HCT116 (cell line): Measurements from ENCODE around the gene CEBPB. TPM values are rescaled to one million over a fixed set of nuclear protein-coding genes. Genes with fewer than 3 reads are reported as not detected.

Experiments
- ATAC-seq: fragments of 200-7000 bp; cut with Tn5 transposase; 2 replicates; pipeline ENCODE4 v1.9.1; 2020; ENCODE audit warnings: mild to moderate bottlenecking, moderate library complexity
- BruUV-seq: library from RNA; stranded (reverse); fragments of 400-500 nt; replicated peaks from 2 replicates; lab custom pipeline; 2021; lab: Mats Ljungman, UMichigan
- CTCF ChIA-PET: fragments of 300-600 bp; sonication (Branson Sonifier 250); formaldehyde crosslinking; loops from one replicate; lab custom pipeline; 2021; ENCODE audit warnings: antibody characterized with exemption; lab: Charles Lee
- POLR2A ChIA-PET: fragments of 300-600, 350-600 bp; sonication (Branson Sonifier 250); formaldehyde crosslinking; loops from one replicate; lab custom pipeline; 2021; ENCODE audit warnings: antibody characterized with exemption; lab: Charles Lee
- RAD21 ChIA-PET, 2 experiments: fragments of 300-600 bp; sonication (Branson Sonifier 250); formaldehyde crosslinking; loops; one replicate each; lab custom pipeline; 2023; ENCODE audit warnings: low total read pairs in 2 of 2; ENCODE audit not compliant: uncharacterized antibody in 2 of 2, unreplicated experiment in 2 of 2, low non-redundant PET in 1 of 2; lab: Charles Lee
- DNase-seq: peaks from one replicate; pipeline ENCODE4 v3.0.0-alpha.2; 2010; ENCODE audit warnings: low read depth, low spot score
- H2AFZ ChIP-seq: fragments of 200-600 bp; shearing (Covaris generic), sonication (generic); 2 replicates; pipeline ENCODE4 v1.6.1; 2017; ENCODE audit warnings: low read depth, mixed run types, mixed read lengths, antibody characterized with exemption, low read length; ENCODE audit not compliant: poor library complexity, severe bottlenecking
- H3K27ac ChIP-seq: 2 replicates; pipeline ENCODE4 v1.5.1; 2012; ENCODE audit warnings: low read depth, low read length
- H3K27me3 ChIP-seq: fragments of 200-600 bp; sonication (generic); 2 replicates; pipeline ENCODE4 v1.6.1; 2016; ENCODE audit warnings: mixed run types, low read length, mixed read lengths; ENCODE audit not compliant: insufficient read depth
- H3K36me3 ChIP-seq, 2 experiments: fragments of 200-500 bp in 1 of 2; fragments of 200-600 bp in 1 of 2; sonication (Bioruptor generic) in 1 of 2; sonication (generic) in 1 of 2; 2 replicates each; pipeline versions ENCODE4 v1.5.1 to v1.6.1; 2014 to 2016; ENCODE audit warnings: low read length in 2 of 2, inconsistent platforms in 1 of 2, mixed read lengths in 1 of 2, mixed run types in 1 of 2; ENCODE audit not compliant: insufficient read depth in 2 of 2, control insufficient read depth in 1 of 2
- H3K4me1 ChIP-seq, 2 experiments: fragments of 200-600 bp in 1 of 2; sonication (generic) in 1 of 2; 2 replicates each; pipeline versions ENCODE4 v1.5.1 to v1.6.1; 2012 to 2017; ENCODE audit warnings: low read length in 2 of 2, inconsistent platforms in 1 of 2, mild to moderate bottlenecking in 1 of 2, mixed read lengths in 1 of 2, mixed run types in 1 of 2, moderate library complexity in 1 of 2; ENCODE audit not compliant: insufficient read depth in 2 of 2, control insufficient read depth in 1 of 2
- H3K4me2 ChIP-seq: fragments of 200-600 bp; sonication (generic); 2 replicates; pipeline ENCODE4 v1.6.1; 2017; ENCODE audit warnings: mixed run types, low read length, mixed read lengths
- H3K4me3 ChIP-seq, 2 experiments: fragments of 200-600 bp in 1 of 2; sonication (generic) in 1 of 2; replicated peaks in 1 of 2; 2 replicates each; pipeline ENCODE4 v1.5.1; 2011 to 2016; ENCODE audit warnings: low read length in 2 of 2, control low read depth in 1 of 2, low read depth in 1 of 2, mild to moderate bottlenecking in 1 of 2, mixed read lengths in 1 of 2, mixed run types in 1 of 2
- H3K79me2 ChIP-seq: fragments of 200-600 bp; sonication (generic); 2 replicates; pipeline ENCODE4 v1.6.1; 2017; ENCODE audit warnings: mild to moderate bottlenecking, mixed run types, low read length, moderate library complexity, mixed read lengths; ENCODE audit not compliant: insufficient read depth
- H3K9ac ChIP-seq: fragments of 200-600 bp; sonication (generic); 2 replicates; pipeline ENCODE4 v1.6.1; 2016; ENCODE audit warnings: low read length, mixed read lengths
- H3K9me2 ChIP-seq: fragments of 200-600 bp; sonication (generic), shearing (Covaris generic); 2 replicates; pipeline ENCODE4 v1.6.1; 2017; ENCODE audit warnings: mixed run types, mild to moderate bottlenecking, moderate library complexity; ENCODE audit not compliant: insufficient read depth
- H3K9me3 ChIP-seq, 2 experiments: fragments of 200-500 bp in 1 of 2; fragments of 200-600 bp in 1 of 2; sonication (Bioruptor generic) in 1 of 2; sonication (generic) in 1 of 2; 2 replicates each; pipeline ENCODE4 v1.6.1; 2014 to 2017; ENCODE audit warnings: low read length in 2 of 2, mixed read lengths in 2 of 2, inconsistent platforms in 1 of 2, low read depth in 1 of 2, mild to moderate bottlenecking in 1 of 2, mixed run types in 1 of 2, moderate library complexity in 1 of 2; ENCODE audit not compliant: control insufficient read depth in 1 of 2, insufficient read depth in 1 of 2
- H4K20me1 ChIP-seq: fragments of 200-600 bp; sonication (generic), shearing (Covaris generic); 2 replicates; pipeline ENCODE4 v1.6.1; 2017; ENCODE audit warnings: mixed run types, mild to moderate bottlenecking, moderate library complexity; ENCODE audit not compliant: insufficient read depth
- CBX3 ChIP-seq: IDR thresholded peaks from 2 replicates; pipeline ENCODE4 v1.6.1; 2012; ENCODE audit warnings: low read depth
- CEBPB ChIP-seq: IDR thresholded peaks from 2 replicates; pipeline ENCODE4 v1.6.1; 2012; ENCODE audit warnings: low read depth
- EGR1 ChIP-seq: IDR thresholded peaks from 2 replicates; pipeline ENCODE4 v1.6.1; 2012; ENCODE audit warnings: low read depth
- FOSL1 ChIP-seq: IDR thresholded peaks from 2 replicates; pipeline ENCODE4 v1.6.1; 2012; ENCODE audit warnings: low read depth
- JUND ChIP-seq: IDR thresholded peaks from 2 replicates; pipeline ENCODE4 v1.6.1; 2012
- POLR2A ChIP-seq: IDR thresholded peaks from 2 replicates; pipeline ENCODE4 v1.7.0; 2011; ENCODE audit warnings: borderline replicate concordance; ENCODE audit not compliant: insufficient read depth, insufficient read length; ENCODE audit errors: extremely low read depth
- POLR2AphosphoS5 ChIP-seq: IDR thresholded peaks from 2 replicates; pipeline ENCODE4 v1.6.1; 2011; ENCODE audit warnings: mild to moderate bottlenecking, low read depth, low read length, moderate library complexity
- RAD21 ChIP-seq: IDR thresholded peaks from 2 replicates; pipeline ENCODE4 v1.6.1; 2012; ENCODE audit warnings: low read depth, mild to moderate bottlenecking
- SIN3A ChIP-seq: IDR thresholded peaks from 2 replicates; pipeline ENCODE4 v1.6.1; 2012; ENCODE audit warnings: low read depth
- SP1 ChIP-seq: IDR thresholded peaks from 2 replicates; pipeline ENCODE4 v1.6.1; 2012; ENCODE audit warnings: low read depth
- SRF ChIP-seq: IDR thresholded peaks from 2 replicates; pipeline ENCODE4 v1.6.1; 2012; ENCODE audit warnings: low read depth
- ZFX ChIP-seq: fragments of 450-650 bp; IDR thresholded peaks from 2 replicates; pipeline ENCODE4 v1.6.1; 2017
- intact Hi-C: fragments of 100-400 bp; cut with micrococcal nuclease; formaldehyde crosslinking; loops from 2 replicates; pipeline ENCODE4 v1.10.0; 2022
- total RNA-seq: library from RNA; stranded (reverse); gene quantifications from one replicate; pipeline ENCODE4 v1.2.1, GENCODE V29; 2021; ENCODE audit not compliant: unreplicated experiment
- TF ChIP-seq, protein P1 (sequence below): IDR thresholded peaks from 2 replicates; pipeline ENCODE4 v1.6.1; 2012
- TF ChIP-seq, protein P2 (sequence below): IDR thresholded peaks from 2 replicates; pipeline ENCODE4 v1.6.1; 2012; ENCODE audit warnings: low read depth

CEBPB gene
- total RNA-seq, 1 experiment from 2014 or later = 113 TPM

DNA sequence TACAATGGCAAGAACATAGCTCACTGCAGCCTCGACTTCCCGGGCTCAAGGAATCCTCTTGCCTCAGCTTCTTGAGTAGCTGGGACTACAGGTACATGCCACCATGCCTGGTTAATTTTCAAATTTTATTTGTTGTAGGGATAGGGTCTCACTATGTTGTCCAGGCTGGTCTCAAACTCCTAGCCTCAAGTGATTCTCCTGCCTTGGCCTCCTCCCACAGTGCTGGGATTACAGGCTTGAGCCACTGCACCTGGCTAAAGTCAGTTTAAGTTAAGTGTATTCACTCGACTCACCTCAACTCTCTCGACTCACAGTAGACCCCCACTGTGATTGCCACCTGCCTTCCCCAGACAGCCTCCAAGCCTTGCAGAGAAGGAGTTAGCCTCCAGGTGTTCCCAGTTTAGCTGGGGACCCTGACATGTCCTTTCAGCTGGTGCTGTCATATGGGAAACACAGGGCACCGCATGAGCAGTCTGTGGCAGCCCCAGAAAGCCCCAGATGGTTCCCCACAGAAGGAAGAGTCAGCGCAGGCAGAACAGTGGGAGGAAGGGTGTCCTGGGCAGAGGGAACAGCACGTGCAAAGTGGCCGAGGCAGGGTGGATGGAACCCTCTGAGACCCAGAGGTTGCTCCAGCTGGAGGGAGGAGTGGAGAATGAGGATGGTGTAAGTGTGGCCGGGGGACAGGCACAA, 40.4 kb downstream of the CEBPB start:
- H3K9me3 ChIP-seq = no peaks in the 10 kb centered on the region
- intact Hi-C loops = no loop called here
- POLR2A ChIA-PET = no interaction called here
- BruUV-seq = no TSS peak
- no peak overlapping the region for H3K4me2 ChIP-seq
- RAD21 ChIA-PET = no interaction called here
- DNase-seq = no peak
- peaks cover 9 to 21% of the 10 kb centered on the region in 2 experiments; a peak in 3 of 4 replicates for H3K4me1 ChIP-seq
- H3K27ac ChIP-seq = no peak overlapping the region
- H2AFZ ChIP-seq = no peak overlapping the region
- no peaks in the 10 kb centered on the region for H3K9me2 ChIP-seq
- no peaks in the 10 kb centered on the region for H3K79me2 ChIP-seq
- TF ChIP-seq, protein P1, sequence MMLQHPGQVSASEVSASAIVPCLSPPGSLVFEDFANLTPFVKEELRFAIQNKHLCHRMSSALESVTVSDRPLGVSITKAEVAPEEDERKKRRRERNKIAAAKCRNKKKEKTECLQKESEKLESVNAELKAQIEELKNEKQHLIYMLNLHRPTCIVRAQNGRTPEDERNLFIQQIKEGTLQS = no peak
- TF ChIP-seq RAD21 = no peak
- no peak for TF ChIP-seq SRF
- TF ChIP-seq SIN3A = no peak
- TF ChIP-seq JUND = no peak
- no peak for TF ChIP-seq POLR2A
- TF ChIP-seq POLR2AphosphoS5 = no peak
- TF ChIP-seq FOSL1 = no peak
- no peak for TF ChIP-seq CEBPB
- TF ChIP-seq CBX3 = no peak
- no peak for TF ChIP-seq EGR1
- no peak for TF ChIP-seq SP1
- TF ChIP-seq ZFX = no peak
- TF ChIP-seq, all 23 proteins: peak for 0
- no peak for ATAC-seq
- no peak overlapping the region for H3K4me3 ChIP-seq
- H3K9ac ChIP-seq = no peak overlapping the region
- CTCF ChIA-PET = no interaction called here
- H3K36me3 ChIP-seq = no peaks in the 10 kb centered on the region
- H4K20me1 ChIP-seq = no peaks in the 10 kb centered on the region
- H3K27me3 ChIP-seq = no peaks in the 10 kb centered on the region

DNA sequence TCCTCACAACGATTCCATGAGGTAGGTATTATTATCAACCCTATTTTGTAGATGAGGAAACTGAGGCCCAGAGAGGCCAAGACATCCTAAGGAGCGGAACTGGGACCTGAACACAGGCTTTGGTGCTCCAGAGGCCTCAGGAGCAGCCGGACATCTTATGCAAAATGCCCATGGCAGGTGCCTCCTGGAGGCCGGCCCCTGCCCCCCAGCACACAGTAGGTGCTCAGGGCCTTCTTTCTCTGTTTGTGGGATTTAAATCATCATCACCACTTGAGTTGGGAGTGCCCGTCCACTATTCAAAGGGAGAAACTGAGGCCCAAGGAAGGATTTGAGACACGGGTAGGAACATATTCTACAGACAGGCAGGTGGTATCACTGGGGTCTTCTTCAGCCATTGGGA, 41.2 kb downstream of the CEBPB start:
- no peaks in the 10 kb centered on the region for H3K27me3 ChIP-seq
- no peaks in the 10 kb centered on the region for H4K20me1 ChIP-seq
- H3K4me3 ChIP-seq = no peak overlapping the region
- ChIA-PET RAD21 (no interaction called here), CTCF (no interaction called here), POLR2A (no interaction called here)
- H3K9me2 ChIP-seq = no peaks in the 10 kb centered on the region
- no peak overlapping the region for H3K27ac ChIP-seq
- no peak overlapping the region for H3K9ac ChIP-seq
- ATAC-seq (no peak), DNase-seq (no peak)
- intact Hi-C loops = no loop called here
- no peaks in the 10 kb centered on the region for H3K36me3 ChIP-seq
- peaks cover 4 to 14% of the 10 kb centered on the region in 2 experiments; a peak in 3 of 4 replicates for H3K4me1 ChIP-seq
- H3K4me2 ChIP-seq = no peak overlapping the region
- no peaks in the 10 kb centered on the region for H3K9me3 ChIP-seq
- H3K79me2 ChIP-seq = no peaks in the 10 kb centered on the region
- BruUV-seq = no TSS peak
- TF ChIP-seq, protein P2, sequence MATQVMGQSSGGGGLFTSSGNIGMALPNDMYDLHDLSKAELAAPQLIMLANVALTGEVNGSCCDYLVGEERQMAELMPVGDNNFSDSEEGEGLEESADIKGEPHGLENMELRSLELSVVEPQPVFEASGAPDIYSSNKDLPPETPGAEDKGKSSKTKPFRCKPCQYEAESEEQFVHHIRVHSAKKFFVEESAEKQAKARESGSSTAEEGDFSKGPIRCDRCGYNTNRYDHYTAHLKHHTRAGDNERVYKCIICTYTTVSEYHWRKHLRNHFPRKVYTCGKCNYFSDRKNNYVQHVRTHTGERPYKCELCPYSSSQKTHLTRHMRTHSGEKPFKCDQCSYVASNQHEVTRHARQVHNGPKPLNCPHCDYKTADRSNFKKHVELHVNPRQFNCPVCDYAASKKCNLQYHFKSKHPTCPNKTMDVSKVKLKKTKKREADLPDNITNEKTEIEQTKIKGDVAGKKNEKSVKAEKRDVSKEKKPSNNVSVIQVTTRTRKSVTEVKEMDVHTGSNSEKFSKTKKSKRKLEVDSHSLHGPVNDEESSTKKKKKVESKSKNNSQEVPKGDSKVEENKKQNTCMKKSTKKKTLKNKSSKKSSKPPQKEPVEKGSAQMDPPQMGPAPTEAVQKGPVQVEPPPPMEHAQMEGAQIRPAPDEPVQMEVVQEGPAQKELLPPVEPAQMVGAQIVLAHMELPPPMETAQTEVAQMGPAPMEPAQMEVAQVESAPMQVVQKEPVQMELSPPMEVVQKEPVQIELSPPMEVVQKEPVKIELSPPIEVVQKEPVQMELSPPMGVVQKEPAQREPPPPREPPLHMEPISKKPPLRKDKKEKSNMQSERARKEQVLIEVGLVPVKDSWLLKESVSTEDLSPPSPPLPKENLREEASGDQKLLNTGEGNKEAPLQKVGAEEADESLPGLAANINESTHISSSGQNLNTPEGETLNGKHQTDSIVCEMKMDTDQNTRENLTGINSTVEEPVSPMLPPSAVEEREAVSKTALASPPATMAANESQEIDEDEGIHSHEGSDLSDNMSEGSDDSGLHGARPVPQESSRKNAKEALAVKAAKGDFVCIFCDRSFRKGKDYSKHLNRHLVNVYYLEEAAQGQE = no peak
- TF ChIP-seq FOSL1 = no peak
- no peak overlapping the region for H2AFZ ChIP-seq
